HepG2 (cell line): ENCODE results near the gene FOXRED2. TPM values are rescaled to one million over a fixed set of nuclear protein-coding genes. Genes with fewer than 3 reads are reported as not detected.

ENCODE experiments used
- ARNTL ChIP-seq: sonication (generic); formaldehyde crosslinking; IDR thresholded peaks from 2 replicates; pipeline ENCODE4 v1.4.0; 2020; ENCODE audit warnings: mild to moderate bottlenecking, missing genetic modification reagents
- MAFF ChIP-seq: IDR thresholded peaks from 2 replicates; pipeline ENCODE4 v1.6.1; 2011; ENCODE audit warnings: low read depth, low read length, improper control_type of control experiment
- MAZ ChIP-seq, 2 experiments: sonication (generic) in 1 of 2; formaldehyde crosslinking in 1 of 2; IDR thresholded peaks; 2 replicates each; pipeline versions ENCODE4 v1.5.0 to v1.6.1; 2012 to 2020; ENCODE audit warnings: low read depth in 2 of 2, mild to moderate bottlenecking in 2 of 2, borderline replicate concordance in 1 of 2, improper control_type of control experiment in 1 of 2, low read length in 1 of 2, missing genetic modification reagents in 1 of 2, moderate library complexity in 1 of 2
- SNAI1 ChIP-seq: sonication (generic); formaldehyde crosslinking; IDR thresholded peaks from 2 replicates; pipeline ENCODE4 v1.5.0; 2020; ENCODE audit warnings: mild to moderate bottlenecking, missing genetic modification reagents, borderline replicate concordance
- SOX5 ChIP-seq: IDR thresholded peaks from 2 replicates; pipeline ENCODE4 v1.6.1; 2016; ENCODE audit warnings: borderline replicate concordance
- YEATS2 ChIP-seq: sonication (generic); formaldehyde crosslinking; IDR thresholded peaks from 2 replicates; pipeline ENCODE4 v1.4.0; 2020; ENCODE audit warnings: missing genetic modification reagents, borderline replicate concordance
- ZBTB37 ChIP-seq: sonication (generic); formaldehyde crosslinking; IDR thresholded peaks from 2 replicates; pipeline ENCODE4 v1.4.0; 2020; ENCODE audit warnings: mild to moderate bottlenecking, missing genetic modification reagents
- ZNF136 ChIP-seq: sonication (generic); formaldehyde crosslinking; IDR thresholded peaks from 2 replicates; pipeline ENCODE4 v1.8.1; 2022; ENCODE audit warnings: low read depth, mild to moderate bottlenecking, moderate library complexity, missing genetic modification reagents
- ZNF260 ChIP-seq: sonication (generic); formaldehyde crosslinking; IDR thresholded peaks from 2 replicates; pipeline ENCODE4 v1.4.0; 2020; ENCODE audit warnings: missing genetic modification reagents, low read depth, mild to moderate bottlenecking, borderline replicate concordance
- ZNF503 ChIP-seq: sonication (generic); formaldehyde crosslinking; IDR thresholded peaks from 2 replicates; pipeline ENCODE4 v1.4.0; 2020; ENCODE audit warnings: missing genetic modification reagents
- ZNF589 ChIP-seq: sonication (generic); formaldehyde crosslinking; conservative IDR thresholded peaks from 2 replicates; pipeline ENCODE4 v1.8.0; 2022; ENCODE audit warnings: mild to moderate bottlenecking, moderate library complexity, missing genetic modification reagents
- ZNF816 ChIP-seq: sonication (generic); formaldehyde crosslinking; IDR thresholded peaks from 2 replicates; pipeline ENCODE4 v1.8.0; 2022; ENCODE audit warnings: missing genetic modification reagents, mild to moderate bottlenecking, borderline replicate concordance
- polyA plus RNA-seq, 8 experiments: library from polyadenylated mRNA; depleted of rRNA in 3 of 8; stranded (reverse) in 7 of 8; unstranded in 1 of 8; fragments of >200 nt; fragmentation: Illumina TruSeq in 4 of 8; extraction: Trizol in 4 of 8; gene quantifications; 2 replicates each; pipeline versions ENCODE4 v1.2.1 to v1.2.3, GENCODE V29; 2011 to 2016; ENCODE audit warnings: low read depth in 4 of 8, missing spikeins in 1 of 8, mixed read lengths in 1 of 8; ENCODE audit not compliant: insufficient read depth in 1 of 8
- total RNA-seq, 5 experiments: library from RNA; depleted of rRNA; stranded (reverse); fragments of >200 nt; fragmentation: Illumina TruSeq; extraction: Trizol; gene quantifications; 2 replicates each; pipeline ENCODE4 v1.2.3, GENCODE V29; 2016; ENCODE audit warnings: low read depth in 1 of 5
- TF ChIP-seq, protein P1 (sequence below): sonication (generic); formaldehyde crosslinking; conservative IDR thresholded peaks from 2 replicates; pipeline ENCODE4 v1.8.0; 2022; ENCODE audit warnings: mild to moderate bottlenecking, moderate library complexity, missing genetic modification reagents
- TF ChIP-seq, protein P2 (sequence below), 2 experiments: fragments of 450-650 bp in 1 of 2; sonication (generic) in 1 of 2; formaldehyde crosslinking; IDR thresholded peaks; 2 replicates each; pipeline versions ENCODE4 v1.5.0 to v1.8.0; 2020 to 2022; ENCODE audit warnings: mild to moderate bottlenecking in 1 of 2, missing genetic modification reagents in 1 of 2
- TF ChIP-seq, protein P3 (sequence below): sonication (generic); formaldehyde crosslinking; IDR thresholded peaks from 2 replicates; pipeline ENCODE4 v1.5.0; 2020; ENCODE audit warnings: mild to moderate bottlenecking, missing genetic modification reagents, borderline replicate concordance

Gene FOXRED2
- total and polyA plus RNA-seq, 2 of the 13 experiments (the other 11 are each of a cell fraction or from before 2014, with no cell fraction given) = 9.3 to 28.1 TPM

- TF ChIP-seq, protein P1, sequence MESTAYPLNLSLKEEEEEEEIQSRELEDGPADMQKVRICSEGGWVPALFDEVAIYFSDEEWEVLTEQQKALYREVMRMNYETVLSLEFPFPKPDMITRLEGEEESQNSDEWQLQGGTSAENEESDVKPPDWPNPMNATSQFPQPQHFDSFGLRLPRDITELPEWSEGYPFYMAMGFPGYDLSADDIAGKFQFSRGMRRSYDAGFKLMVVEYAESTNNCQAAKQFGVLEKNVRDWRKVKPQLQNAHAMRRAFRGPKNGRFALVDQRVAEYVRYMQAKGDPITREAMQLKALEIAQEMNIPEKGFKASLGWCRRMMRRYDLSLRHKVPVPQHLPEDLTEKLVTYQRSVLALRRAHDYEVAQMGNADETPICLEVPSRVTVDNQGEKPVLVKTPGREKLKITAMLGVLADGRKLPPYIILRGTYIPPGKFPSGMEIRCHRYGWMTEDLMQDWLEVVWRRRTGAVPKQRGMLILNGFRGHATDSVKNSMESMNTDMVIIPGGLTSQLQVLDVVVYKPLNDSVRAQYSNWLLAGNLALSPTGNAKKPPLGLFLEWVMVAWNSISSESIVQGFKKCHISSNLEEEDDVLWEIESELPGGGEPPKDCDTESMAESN = peak; percentile 95
- TF ChIP-seq ZNF503 (CRISPR knock-in tag) (peak; percentile 70; the same call in 1 of the 2 replicates), ZNF589 (CRISPR knock-in tag) (0 out of 2 replicates have a peak, but pooled peaks have one; percentile 37), SOX5 (CRISPR knock-in tag) (peak; percentile 51; the same call in 1 of the 2 replicates), MAFF (no peak; the same call in 1 of the 2 replicates), YEATS2 (CRISPR knock-in tag) (peak; percentile 98), ZNF136 (0 out of 2 replicates have a peak, but pooled peaks have one; percentile 61), ZBTB37 (CRISPR knock-in tag) (no peak), SNAI1 (CRISPR knock-in tag) (peak; percentile 29; the same call in 1 of the 2 replicates), MAZ (IDR thresholded peaks at IDR 0.05; ENCODE audit: borderline replicate concordance, low read depth, low read length) (no peak; the same call in 1 of the 2 replicates), MAZ (CRISPR knock-in tag; IDR thresholded peaks at IDR 0.05; ENCODE audit: low read depth) (peak; percentile 73), ZNF260 (CRISPR knock-in tag) (0 out of 2 replicates have a peak, but pooled peaks have one; percentile 16), ZNF816 (CRISPR knock-in tag) (peak; percentile 73; the same call in 1 of the 2 replicates), ARNTL (CRISPR knock-in tag) (peak; percentile 73; the same call in 1 of the 2 replicates)
- TF ChIP-seq, protein P2, sequence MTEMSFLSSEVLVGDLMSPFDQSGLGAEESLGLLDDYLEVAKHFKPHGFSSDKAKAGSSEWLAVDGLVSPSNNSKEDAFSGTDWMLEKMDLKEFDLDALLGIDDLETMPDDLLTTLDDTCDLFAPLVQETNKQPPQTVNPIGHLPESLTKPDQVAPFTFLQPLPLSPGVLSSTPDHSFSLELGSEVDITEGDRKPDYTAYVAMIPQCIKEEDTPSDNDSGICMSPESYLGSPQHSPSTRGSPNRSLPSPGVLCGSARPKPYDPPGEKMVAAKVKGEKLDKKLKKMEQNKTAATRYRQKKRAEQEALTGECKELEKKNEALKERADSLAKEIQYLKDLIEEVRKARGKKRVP (CRISPR knock-in tag; IDR thresholded peaks at IDR 0.05) = peak in 1 of 2 experiments; percentile 76; a peak in 2 of 4 replicates
- TF ChIP-seq, protein P3, sequence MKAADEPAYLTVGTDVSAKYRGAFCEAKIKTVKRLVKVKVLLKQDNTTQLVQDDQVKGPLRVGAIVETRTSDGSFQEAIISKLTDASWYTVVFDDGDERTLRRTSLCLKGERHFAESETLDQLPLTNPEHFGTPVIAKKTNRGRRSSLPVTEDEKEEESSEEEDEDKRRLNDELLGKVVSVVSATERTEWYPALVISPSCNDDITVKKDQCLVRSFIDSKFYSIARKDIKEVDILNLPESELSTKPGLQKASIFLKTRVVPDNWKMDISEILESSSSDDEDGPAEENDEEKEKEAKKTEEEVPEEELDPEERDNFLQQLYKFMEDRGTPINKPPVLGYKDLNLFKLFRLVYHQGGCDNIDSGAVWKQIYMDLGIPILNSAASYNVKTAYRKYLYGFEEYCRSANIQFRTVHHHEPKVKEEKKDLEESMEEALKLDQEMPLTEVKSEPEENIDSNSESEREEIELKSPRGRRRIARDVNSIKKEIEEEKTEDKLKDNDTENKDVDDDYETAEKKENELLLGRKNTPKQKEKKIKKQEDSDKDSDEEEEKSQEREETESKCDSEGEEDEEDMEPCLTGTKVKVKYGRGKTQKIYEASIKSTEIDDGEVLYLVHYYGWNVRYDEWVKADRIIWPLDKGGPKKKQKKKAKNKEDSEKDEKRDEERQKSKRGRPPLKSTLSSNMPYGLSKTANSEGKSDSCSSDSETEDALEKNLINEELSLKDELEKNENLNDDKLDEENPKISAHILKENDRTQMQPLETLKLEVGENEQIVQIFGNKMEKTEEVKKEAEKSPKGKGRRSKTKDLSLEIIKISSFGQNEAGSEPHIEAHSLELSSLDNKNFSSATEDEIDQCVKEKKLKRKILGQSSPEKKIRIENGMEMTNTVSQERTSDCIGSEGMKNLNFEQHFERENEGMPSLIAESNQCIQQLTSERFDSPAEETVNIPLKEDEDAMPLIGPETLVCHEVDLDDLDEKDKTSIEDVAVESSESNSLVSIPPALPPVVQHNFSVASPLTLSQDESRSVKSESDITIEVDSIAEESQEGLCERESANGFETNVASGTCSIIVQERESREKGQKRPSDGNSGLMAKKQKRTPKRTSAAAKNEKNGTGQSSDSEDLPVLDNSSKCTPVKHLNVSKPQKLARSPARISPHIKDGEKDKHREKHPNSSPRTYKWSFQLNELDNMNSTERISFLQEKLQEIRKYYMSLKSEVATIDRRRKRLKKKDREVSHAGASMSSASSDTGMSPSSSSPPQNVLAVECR (CRISPR knock-in tag) = peak; percentile 97
These were observed 22.2 kb upstream of the FOXRED2 start, which contains the start of gene EIF3D (continued) for GRCh38 chr22:36528795-36529751.
